Jurkat, Clone E6-1 (cell line): Measurements from ENCODE around the gene KRT73.

Experiments used
- DNase-seq: peaks from one replicate; pipeline ENCODE4 v3.0.0-alpha.2; 2011; ENCODE audit warnings: low read depth, low spot score
- H3K4me3 ChIP-seq: 2 replicates; pipeline ENCODE4 v1.5.1; 2011; ENCODE audit warnings: mild to moderate bottlenecking, low read length, control low read depth, moderate library complexity

KRT73 gene

GRCh38 chr12:52580496-52580895 is 37.9 kb downstream of the KRT73 start:
- no peak for DNase-seq
- H3K4me3 ChIP-seq: no peak overlapping the region

GRCh38 chr12:52579468-52580465 is 38.6 kb downstream of the KRT73 start:
- H3K4me3 ChIP-seq: no peak overlapping the region
- DNase-seq: no peak

- DNase-seq: no peak
Measured at GRCh38 chr12:52578469-52578868, 39.9 kb downstream of the KRT73 start.

GRCh38 chr12:52577316-52577715 is 41.0 kb downstream of the KRT73 start:
- no peak for DNase-seq
- H3K4me3 ChIP-seq: no peak overlapping the region

More at GRCh38 chr12:52578469-52578868, 39.9 kb downstream of the KRT73 start:
- no peak overlapping the region for H3K4me3 ChIP-seq

GRCh38 chr12:52575948-52576347 is 42.4 kb downstream of the KRT73 start:
- no peak for DNase-seq
- H3K4me3 ChIP-seq: no peak overlapping the region

GRCh38 chr12:52575256-52575655 is 43.1 kb downstream of the KRT73 start:
- no peak for DNase-seq
- no peak overlapping the region for H3K4me3 ChIP-seq

GRCh38 chr12:52573743-52574142 is 44.6 kb downstream of the KRT73 start, which contains the start of gene KRT74:
KRT74 (minus strand) TSS chr12:52573843; CDS start chr12:52573777, 66 bp downstream.
- H3K4me3 ChIP-seq: no peak within 1 kb of the TSS
- DNase-seq: no peak

GRCh38 chr12:52573306-52573705 is 45.1 kb downstream of the KRT73 start:
- no peak for DNase-seq
- H3K4me3 ChIP-seq: no peak overlapping the region

- H3K4me3 ChIP-seq: no peak overlapping the region
- no peak for DNase-seq
Measured at GRCh38 chr12:52570511-52570910, 47.8 kb downstream of the KRT73 start.

- H3K4me3 ChIP-seq: no peak overlapping the region
- DNase-seq: no peak
Measured at GRCh38 chr12:52568111-52568510, 50.2 kb downstream of the KRT73 start.

- no peak for DNase-seq
- H3K4me3 ChIP-seq: no peak overlapping the region
Measured at GRCh38 chr12:52566847-52567291, 51.5 kb downstream of the KRT73 start.

- DNase-seq: no peak
Measured at GRCh38 chr12:52564582-52564981, 53.8 kb downstream of the KRT73 start.

GRCh38 chr12:52561880-52562449 is 56.4 kb downstream of the KRT73 start:
- H3K4me3 ChIP-seq: no peak overlapping the region
- no peak for DNase-seq

More at GRCh38 chr12:52564582-52564981, 53.8 kb downstream of the KRT73 start:
- no peak overlapping the region for H3K4me3 ChIP-seq

GRCh38 chr12:52559979-52560378 is 58.4 kb downstream of the KRT73 start:
- no peak for DNase-seq
- no peak overlapping the region for H3K4me3 ChIP-seq

GRCh38 chr12:52558781-52559445 is 59.4 kb downstream of the KRT73 start:
- DNase-seq: no peak
- no peak overlapping the region for H3K4me3 ChIP-seq
